Globus pallidus (tissue), 1 donor: ENCODE measurements around the gene KLHL14.

Source experiments
- DNase-seq: peaks from one replicate; pipeline ENCODE4 v3.0.0-alpha.2; 2015; ENCODE audit warnings: low spot score

The KLHL14 gene

GRCh38 chr18:32634876-32635431, 137.9 kb downstream of the KLHL14 start:
- DNase-seq: no peak

GRCh38 chr18:32629981-32630700, 142.7 kb downstream of the KLHL14 start:
- DNase-seq: no peak

- DNase-seq: no peak
Measured at GRCh38 chr18:32629292-32629691, 143.5 kb downstream of the KLHL14 start.

- DNase-seq: no peak
Measured at GRCh38 chr18:32624182-32624723, 148.6 kb downstream of the KLHL14 start.

GRCh38 chr18:32623563-32623962, 149.3 kb downstream of the KLHL14 start:
- no peak for DNase-seq
